Measurements from ENCODE around the gene HHLA2.

DNA sequence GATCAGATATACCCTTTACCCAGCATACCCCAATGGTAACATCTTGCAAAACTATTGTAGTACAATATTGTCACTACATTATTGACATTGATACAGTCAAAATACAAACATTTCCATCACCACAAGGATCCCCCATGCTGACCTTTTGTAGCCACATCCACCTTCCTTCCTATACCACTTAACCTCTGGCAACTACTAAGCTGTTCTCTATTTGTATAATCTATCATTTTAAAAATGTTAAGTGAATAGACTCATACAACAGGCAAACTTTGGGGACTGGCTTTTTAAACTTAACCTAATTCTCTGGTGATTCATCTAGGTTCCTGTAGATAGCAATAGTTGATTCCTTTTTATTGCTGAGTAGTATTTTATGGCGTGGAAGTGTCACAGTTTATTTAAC, 44.5 kb upstream of the HHLA2 start:
- TF ChIP-seq, protein P1, sequence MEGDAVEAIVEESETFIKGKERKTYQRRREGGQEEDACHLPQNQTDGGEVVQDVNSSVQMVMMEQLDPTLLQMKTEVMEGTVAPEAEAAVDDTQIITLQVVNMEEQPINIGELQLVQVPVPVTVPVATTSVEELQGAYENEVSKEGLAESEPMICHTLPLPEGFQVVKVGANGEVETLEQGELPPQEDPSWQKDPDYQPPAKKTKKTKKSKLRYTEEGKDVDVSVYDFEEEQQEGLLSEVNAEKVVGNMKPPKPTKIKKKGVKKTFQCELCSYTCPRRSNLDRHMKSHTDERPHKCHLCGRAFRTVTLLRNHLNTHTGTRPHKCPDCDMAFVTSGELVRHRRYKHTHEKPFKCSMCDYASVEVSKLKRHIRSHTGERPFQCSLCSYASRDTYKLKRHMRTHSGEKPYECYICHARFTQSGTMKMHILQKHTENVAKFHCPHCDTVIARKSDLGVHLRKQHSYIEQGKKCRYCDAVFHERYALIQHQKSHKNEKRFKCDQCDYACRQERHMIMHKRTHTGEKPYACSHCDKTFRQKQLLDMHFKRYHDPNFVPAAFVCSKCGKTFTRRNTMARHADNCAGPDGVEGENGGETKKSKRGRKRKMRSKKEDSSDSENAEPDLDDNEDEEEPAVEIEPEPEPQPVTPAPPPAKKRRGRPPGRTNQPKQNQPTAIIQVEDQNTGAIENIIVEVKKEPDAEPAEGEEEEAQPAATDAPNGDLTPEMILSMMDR (IDR thresholded peaks at IDR 0.05; ENCODE audit: low read length) = no peak
- TF ChIP-seq EZH2 (IDR thresholded peaks at IDR 0.05; ENCODE audit: borderline replicate concordance, low read length) = no peak
